ENCODE results near the gene FAM169A. TPM values are rescaled to one million over a fixed set of nuclear protein-coding genes. Genes with fewer than 3 reads are reported as not detected.
"Not testable (repeated sequence)": the region's sequence is repeated elsewhere in the genome, so short reads cannot be mapped to it uniquely, and the experiment has no call there.

The FAM169A gene
- total RNA-seq, 1 experiment from 2014 or later = 0.36 TPM

- DNase-seq (ENCODE audit: low read depth) = no peak
Measured at GRCh38 chr5:74870299-74871067, 4.3 kb upstream of the FAM169A start.

GRCh38 chr5:74869414-74869813, 3.2 kb upstream of the FAM169A start:
- DNase-seq (ENCODE audit: low read depth) = not testable (repeated sequence)

- DNase-seq (ENCODE audit: low read depth) = no peak
Measured at GRCh38 chr5:74866596-74867162, 492 bp upstream of the FAM169A start.

GRCh38 chr5:74865256-74865803, 857 bp downstream of the FAM169A start:
- DNase-seq (ENCODE audit: low read depth) = no peak

- DNase-seq (ENCODE audit: low read depth) = no peak
Measured at GRCh38 chr5:74864823-74865222, 1.4 kb downstream of the FAM169A start.

- DNase-seq (ENCODE audit: low read depth) = no peak
Measured at GRCh38 chr5:74863726-74864125, 2.5 kb downstream of the FAM169A start.

GRCh38 chr5:74862221-74862620, 4.0 kb downstream of the FAM169A start:
- no peak for DNase-seq (ENCODE audit: low read depth)

- not testable (repeated sequence) for DNase-seq (ENCODE audit: low read depth)
Measured at GRCh38 chr5:74856975-74857374, 9.2 kb downstream of the FAM169A start.

GRCh38 chr5:74853256-74853655, 12.9 kb downstream of the FAM169A start:
- no peak for DNase-seq (ENCODE audit: low read depth)

- peak; percentile 57 for DNase-seq (ENCODE audit: low read depth)
Measured at GRCh38 chr5:74851684-74852353, 14.4 kb downstream of the FAM169A start.

- DNase-seq (ENCODE audit: low read depth) = no peak
Measured at GRCh38 chr5:74850789-74851425, 15.3 kb downstream of the FAM169A start.

- no peak for DNase-seq (ENCODE audit: low read depth)
Measured at GRCh38 chr5:74850030-74850429, 16.2 kb downstream of the FAM169A start.

- DNase-seq (ENCODE audit: low read depth) = no peak
Measured at GRCh38 chr5:74848553-74849025, 17.6 kb downstream of the FAM169A start.

- DNase-seq (ENCODE audit: low read depth) = no peak
Measured at GRCh38 chr5:74839229-74839628, 27.0 kb downstream of the FAM169A start.

GRCh38 chr5:74838262-74838661, 27.9 kb downstream of the FAM169A start:
- DNase-seq (ENCODE audit: low read depth) = no peak

GRCh38 chr5:74837115-74837514, 29.1 kb downstream of the FAM169A start:
- no peak for DNase-seq (ENCODE audit: low read depth)

- no peak for DNase-seq (ENCODE audit: low read depth)
Measured at GRCh38 chr5:74833537-74834266, 32.5 kb downstream of the FAM169A start.

- DNase-seq (ENCODE audit: low read depth) = no peak
Measured at GRCh38 chr5:74829413-74829812, 36.8 kb downstream of the FAM169A start.

GRCh38 chr5:74822288-74822687, 43.9 kb downstream of the FAM169A start:
- DNase-seq (ENCODE audit: low read depth) = no peak

- DNase-seq (ENCODE audit: low read depth) = no peak
Measured at GRCh38 chr5:74816875-74817274, 49.3 kb downstream of the FAM169A start.

GRCh38 chr5:74810915-74811314, 55.3 kb downstream of the FAM169A start:
- peak; percentile 55 for DNase-seq (ENCODE audit: low read depth)

Data from RPMI7951 (cell line).